HCT116 (cell line): ENCODE data around the gene UPK3BL1.
"Not testable (repeated sequence)": the region's sequence is repeated elsewhere in the genome, so short reads cannot be mapped to it uniquely, and the experiment has no call there.

Experiments
- CEBPB ChIP-seq: IDR thresholded peaks from 2 replicates; pipeline ENCODE4 v1.6.1; 2012; ENCODE audit warnings: low read depth
- CTCF ChIP-seq, 3 experiments: fragments of 200-600 bp in 1 of 3; sonication (generic) in 1 of 3; IDR thresholded peaks in 2 of 3; conservative IDR thresholded peaks in 1 of 3; 2 replicates each; pipeline ENCODE4 v1.5.1; 2012 to 2017; ENCODE audit warnings: low read depth in 2 of 3, low read length in 2 of 3, antibody characterized with exemption in 1 of 3, borderline replicate concordance in 1 of 3, control low read depth in 1 of 3, mild to moderate bottlenecking in 1 of 3, mixed read lengths in 1 of 3, mixed run types in 1 of 3, moderate library complexity in 1 of 3; ENCODE audit not compliant: insufficient read depth in 1 of 3
- EGR1 ChIP-seq: IDR thresholded peaks from 2 replicates; pipeline ENCODE4 v1.6.1; 2012; ENCODE audit warnings: low read depth
- EZH2phosphoT487 ChIP-seq: fragments of 200-600 bp; IDR thresholded peaks from 2 replicates; pipeline ENCODE4 v1.6.1; 2018; ENCODE audit warnings: antibody characterized with exemption, borderline replicate concordance
- POLR2A ChIP-seq: IDR thresholded peaks from 2 replicates; pipeline ENCODE4 v1.7.0; 2011; ENCODE audit warnings: borderline replicate concordance; ENCODE audit not compliant: insufficient read depth, insufficient read length; ENCODE audit errors: extremely low read depth
- POLR2AphosphoS5 ChIP-seq: IDR thresholded peaks from 2 replicates; pipeline ENCODE4 v1.6.1; 2011; ENCODE audit warnings: mild to moderate bottlenecking, low read depth, low read length, moderate library complexity
- RAD21 ChIP-seq: IDR thresholded peaks from 2 replicates; pipeline ENCODE4 v1.6.1; 2012; ENCODE audit warnings: low read depth, mild to moderate bottlenecking
- REST ChIP-seq: IDR thresholded peaks from 2 replicates; pipeline ENCODE4 v1.6.1; 2012; ENCODE audit warnings: low read depth
- SIN3A ChIP-seq: IDR thresholded peaks from 2 replicates; pipeline ENCODE4 v1.6.1; 2012; ENCODE audit warnings: low read depth
- TCF7L2 ChIP-seq: IDR thresholded peaks from 2 replicates; pipeline ENCODE4 v1.7.0; 2011; ENCODE audit warnings: borderline replicate concordance, inconsistent platforms; ENCODE audit not compliant: insufficient read depth, insufficient read length; ENCODE audit errors: extremely low read depth
- ZBTB33 ChIP-seq: IDR thresholded peaks from 2 replicates; pipeline ENCODE4 v1.6.1; 2011; ENCODE audit warnings: mild to moderate bottlenecking, low read length, moderate library complexity; ENCODE audit not compliant: insufficient replicate concordance; ENCODE audit errors: extremely low read depth

GRCh38 chr7:102627271-102627904 is 15.2 kb downstream of the UPK3BL1 start:
- TF ChIP-seq CTCF (IDR thresholded peaks at IDR 0.05 in 2 of 3, conservative IDR thresholded peaks at IDR 0.05 in 1 of 3; ENCODE audit: borderline replicate concordance in 1 of 3, insufficient read depth in 1 of 3, low read depth in 2 of 3, low read length in 2 of 3); POLR2A; TCF7L2; CEBPB; POLR2AphosphoS5; EZH2phosphoT487; EGR1; ZBTB33; REST; SIN3A; RAD21: not testable (repeated sequence)
